Prostate gland (tissue), 2 donors: ENCODE measurements around the gene CEP250. TPM values are rescaled to one million over a fixed set of nuclear protein-coding genes. Genes with fewer than 3 reads are reported as not detected.

Source experiments
- DNase-seq: peaks from one replicate; pipeline ENCODE4 v3.0.0-alpha.2; 2019; ENCODE audit warnings: low spot score
- H3K27ac ChIP-seq, 2 donors: fragments of 200-600 bp; sonication (generic); 2 replicates each; pipeline ENCODE4 v1.5.1; 2017 to 2019
- H3K27me3 ChIP-seq: fragments of 200-600 bp; sonication (generic); replicated peaks from 2 replicates; pipeline ENCODE4 v1.5.1; 2019; ENCODE audit not compliant: insufficient read depth
- H3K36me3 ChIP-seq, 2 donors: fragments of 200-600 bp; sonication (generic); 1 replicate in 1 of 2; 2 replicates in 1 of 2; pipeline versions ENCODE4 v1.5.1 to v1.8.1; 2017 to 2019
- H3K4me1 ChIP-seq: fragments of 200-600 bp; sonication (generic); replicated peaks from 2 replicates; pipeline ENCODE4 v1.5.1; 2019
- H3K4me3 ChIP-seq, 2 donors: fragments of 200-600 bp; sonication (generic); 2 replicates each; pipeline ENCODE4 v1.5.1; 2017 to 2019
- H3K9me3 ChIP-seq: fragments of 200-600 bp; sonication (generic); 2 replicates; pipeline ENCODE4 v1.5.1; 2017
- CTCF ChIP-seq, 4 experiments: fragments of 200-600 bp in 2 of 4; fragments of 450-650 bp in 2 of 4; sonication (generic) in 2 of 4; IDR thresholded peaks; 1 replicate in 3 of 4; 2 replicates in 1 of 4; pipeline ENCODE4 v1.5.1; 2016 to 2019; ENCODE audit warnings: antibody characterized with exemption in 4 of 4, mild to moderate bottlenecking in 2 of 4, moderate library complexity in 2 of 4
- POLR2A ChIP-seq: fragments of 450-650 bp; IDR thresholded peaks from one replicate; pipeline ENCODE4 v1.6.1; 2016; ENCODE audit warnings: antibody characterized with exemption, mild to moderate bottlenecking
- POLR2AphosphoS5 ChIP-seq: sonication (generic); formaldehyde crosslinking; IDR thresholded peaks from one replicate; pipeline ENCODE4 v1.6.1; 2017; ENCODE audit warnings: antibody characterized with exemption
- WGBS: methylation state at CpG from one replicate; pipeline ENCODE4 v1.1.5; 2018; 5-methylcytosine and 5-hydroxymethylcytosine counted together
- intact Hi-C: fragments of 100-400 bp; cut with DNase I; formaldehyde crosslinking; loops from one replicate; pipeline ENCODE4 v1.14.2; 2022
- total RNA-seq, 2 donors: library from RNA; depleted of rRNA; stranded (reverse); fragments of >200 nt; gene quantifications; one replicate each; pipeline ENCODE4 v1.1.0, GENCODE V29; 2016

Gene CEP250
- total RNA-seq, 2 donors from 2014 or later = 35.2 to 36.9 TPM

DNA sequence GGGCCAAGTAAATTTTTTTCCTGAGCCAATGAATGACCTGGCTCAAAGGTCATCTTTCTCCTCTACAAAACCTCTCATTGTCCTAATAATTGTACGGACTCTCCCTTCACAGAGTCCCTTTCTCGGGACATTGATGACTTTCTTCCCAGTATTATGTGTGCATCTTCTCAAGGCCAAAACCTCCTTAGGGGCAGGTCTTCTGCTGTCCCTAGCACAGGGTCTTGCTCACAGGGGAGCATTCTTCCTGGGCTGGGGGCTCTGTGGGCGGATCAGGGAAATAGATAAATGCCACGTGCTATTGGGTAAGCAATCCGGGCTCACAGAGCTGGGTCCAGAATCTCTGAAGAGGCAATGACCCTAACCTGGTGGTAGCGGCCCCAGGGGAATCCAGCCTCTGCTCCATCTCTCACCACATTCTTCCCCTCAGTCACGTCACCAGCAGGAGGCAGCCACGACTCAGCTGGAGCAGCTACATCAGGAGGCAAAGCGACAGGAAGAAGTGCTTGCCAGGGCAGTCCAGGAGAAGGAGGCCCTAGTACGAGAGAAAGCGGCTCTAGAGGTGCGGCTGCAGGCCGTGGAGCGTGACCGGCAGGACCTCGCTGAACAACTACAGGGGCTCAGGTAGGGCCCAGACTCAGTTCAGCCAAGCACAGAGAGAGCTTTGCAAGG is 23.5 kb downstream of the CEP250 start:
- Histone ChIP-seq H3K4me1 (no peaks in the 10 kb centered on the region), H3K27me3 (no peaks in the 10 kb centered on the region), H3K36me3 (peaks cover 8 to 13% of the 10 kb centered on the region in 2 donors), H3K9me3 (no peaks in the 10 kb centered on the region), H3K27ac (no peak overlapping the region), H3K4me3 (no peak overlapping the region)
- DNase-seq = no peak
- WGBS = 84% methylated on average over 16 of the region's 16 CpGs
- intact Hi-C loops = no loop called here
- TF ChIP-seq POLR2AphosphoS5 (no peak), CTCF (IDR thresholded peaks at IDR 0.05) (no peak)

DNA sequence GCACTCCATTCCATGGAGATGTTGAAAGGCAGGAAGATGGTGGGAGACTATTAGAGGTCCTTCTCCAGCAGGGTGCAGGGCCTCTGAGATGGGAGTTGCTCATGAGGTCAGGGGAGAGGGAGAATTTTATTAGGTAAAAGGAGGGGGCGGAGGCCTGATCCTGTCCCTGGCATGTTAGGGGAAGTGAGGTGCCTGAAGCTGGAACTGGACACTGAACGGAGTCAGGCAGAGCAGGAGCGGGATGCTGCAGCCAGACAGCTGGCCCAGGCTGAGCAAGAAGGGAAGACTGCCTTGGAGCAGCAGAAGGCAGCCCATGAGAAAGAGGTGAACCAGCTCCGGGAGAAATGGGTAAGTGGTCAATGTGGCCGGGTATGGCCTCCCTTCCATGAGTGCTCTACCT is 24.4 kb downstream of the CEP250 start:
- Histone ChIP-seq H3K9me3 (no peaks in the 10 kb centered on the region), H3K27me3 (no peaks in the 10 kb centered on the region), H3K36me3 (peaks cover 8 to 10% of the 10 kb centered on the region in 2 donors), H3K27ac (no peak overlapping the region), H3K4me3 (no peak overlapping the region), H3K4me1 (no peaks in the 10 kb centered on the region)
- DNase-seq = no peak
- no peak for TF ChIP-seq CTCF (IDR thresholded peaks at IDR 0.05)
- no peak for TF ChIP-seq POLR2A
- no peak for TF ChIP-seq POLR2AphosphoS5
- 91% methylated on average over 5 of the region's 5 CpGs for WGBS
- intact Hi-C loops = no loop called here

DNA sequence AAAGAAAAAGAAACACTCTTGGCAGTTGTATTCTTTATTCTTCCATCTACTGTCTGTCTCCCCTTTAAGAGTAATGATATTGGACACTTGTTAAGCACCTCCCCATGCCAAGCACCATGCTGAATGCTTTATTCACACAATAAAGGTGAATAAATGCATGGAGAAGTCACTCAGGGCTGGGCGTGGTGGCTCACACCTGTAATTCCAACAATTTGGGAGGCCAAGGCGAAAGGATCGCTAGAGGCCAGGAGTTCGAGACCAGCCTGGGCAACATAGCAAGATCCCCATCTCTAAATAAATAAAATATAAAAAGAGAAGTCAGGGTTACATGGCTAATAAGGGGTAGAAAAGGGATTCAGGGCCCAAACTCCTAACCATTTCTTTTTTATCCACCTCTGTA is 32.1 kb downstream of the CEP250 start:
- H3K4me1 ChIP-seq = no peaks in the 10 kb centered on the region
- no peak for TF ChIP-seq CTCF (IDR thresholded peaks at IDR 0.05)
- TF ChIP-seq POLR2AphosphoS5 = no peak
- no peak for TF ChIP-seq POLR2A
- no peak overlapping the region for H3K4me3 ChIP-seq
- peaks cover 0 to 5% of the 10 kb centered on the region in 2 donors for H3K36me3 ChIP-seq
- H3K27me3 ChIP-seq = no peaks in the 10 kb centered on the region
- no peaks in the 10 kb centered on the region for H3K9me3 ChIP-seq
- WGBS = 98% methylated on average over 4 of the region's 4 CpGs
- DNase-seq = no peak
- H3K27ac ChIP-seq = no peak overlapping the region
- intact Hi-C loops = no loop called here

- Histone ChIP-seq H3K9me3 (no peaks in the 10 kb centered on the region), H3K4me3 (no peak overlapping the region), H3K27me3 (no peaks in the 10 kb centered on the region), H3K27ac (no peak overlapping the region), H3K36me3 (peaks cover 0 to 10% of the 10 kb centered on the region in 2 donors), H3K4me1 (no peaks in the 10 kb centered on the region)
- TF ChIP-seq POLR2AphosphoS5 = no peak
- no peak for TF ChIP-seq CTCF (IDR thresholded peaks at IDR 0.05)
- no peak for TF ChIP-seq POLR2A
- 93% methylated on average over 5 of the region's 5 CpGs for WGBS
- DNase-seq = no peak
- intact Hi-C loops = no loop called here
Measured at GRCh38 chr20:35489717-35490116, 34.3 kb downstream of the CEP250 start.

DNA sequence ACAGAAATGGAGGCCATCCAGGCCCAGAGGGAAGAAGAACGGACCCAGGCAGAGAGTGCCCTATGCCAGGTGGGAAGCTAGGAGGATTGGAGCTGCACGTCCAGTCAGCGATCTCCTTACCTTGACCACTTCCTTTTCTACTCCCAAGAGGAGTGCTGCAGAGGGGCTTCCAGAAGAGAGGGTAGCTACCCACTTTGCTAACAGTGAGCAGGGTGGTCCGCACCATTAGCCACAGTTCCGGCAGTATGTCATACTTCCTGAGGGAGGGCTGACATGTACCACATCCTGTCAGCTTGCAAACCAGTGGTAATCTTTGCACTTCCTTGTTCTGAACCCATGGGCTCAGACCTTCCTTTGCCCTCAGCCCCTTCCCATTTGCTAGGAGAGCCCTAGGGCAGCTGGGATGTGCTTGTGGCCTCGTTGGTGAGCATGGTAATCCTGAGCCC is 35.4 kb downstream of the CEP250 start:
- intact Hi-C loops = no loop called here
- Histone ChIP-seq H3K36me3 (peaks cover 0 to 11% of the 10 kb centered on the region in 2 donors), H3K27ac (no peak overlapping the region), H3K9me3 (no peaks in the 10 kb centered on the region), H3K4me3 (no peak overlapping the region), H3K27me3 (no peaks in the 10 kb centered on the region), H3K4me1 (no peaks in the 10 kb centered on the region)
- TF ChIP-seq POLR2AphosphoS5 (no peak), CTCF (IDR thresholded peaks at IDR 0.05) (no peak), POLR2A (no peak)
- no peak for DNase-seq
- 84% methylated on average over 6 of the region's 6 CpGs for WGBS
